B cell (primary cell): ENCODE results near the gene ACADS. TPM values are rescaled to one million over a fixed set of nuclear protein-coding genes. Genes with fewer than 3 reads are reported as not detected.

Experiments used
- ATAC-seq: fragments of 200-7000 bp; cut with Tn5 transposase; one replicate; pipeline ENCODE4 v1.10.0; 2021; ENCODE audit warnings: low read depth, mild to moderate bottlenecking, moderate number of reproducible peaks, moderate library complexity
- CTCF ChIA-PET: fragments of 350-600 bp; sonication (Branson Sonifier 250); formaldehyde crosslinking; loops from one replicate; lab custom pipeline; 2021; ENCODE audit warnings: antibody characterized with exemption, inconsistent platforms; lab: Charles Lee
- POLR2A ChIA-PET: fragments of 350-600 bp; sonication (Branson Sonifier 250); formaldehyde crosslinking; loops from one replicate; lab custom pipeline; 2021; ENCODE audit warnings: antibody characterized with exemption; lab: Charles Lee
- DNase-seq: peaks from one replicate; pipeline ENCODE4 v3.0.0; 2013
- H2AFZ ChIP-seq: 2 replicates; pipeline ENCODE4 v1.6.1; 2012; ENCODE audit warnings: mild to moderate bottlenecking, low read depth, low read length; ENCODE audit not compliant: insufficient read depth, poor library complexity, severe bottlenecking
- H3K27ac ChIP-seq, 2 donors: 1 replicate in 1 of 2; 2 replicates in 1 of 2; pipeline ENCODE4 v1.5.1; 2012 to 2013; ENCODE audit warnings: low read length in 2 of 2, mild to moderate bottlenecking in 2 of 2, moderate library complexity in 1 of 2
- H3K27me3 ChIP-seq, 4 experiments: fragments of 200-600 bp in 1 of 4; sonication (generic) in 1 of 4; replicated peaks in 1 of 4; 1 replicate in 2 of 4; 2 replicates in 2 of 4; pipeline versions ENCODE4 v1.6.1 to v1.7.0; 2013 to 2016; ENCODE audit warnings: low read length in 3 of 4, mild to moderate bottlenecking in 2 of 4, mixed read lengths in 1 of 4, moderate library complexity in 1 of 4; ENCODE audit not compliant: insufficient read depth in 4 of 4, control insufficient read depth in 3 of 4; ENCODE audit errors: control extremely low read depth in 1 of 4
- H3K36me3 ChIP-seq, 2 experiments: replicated peaks in 1 of 2; 1 replicate in 1 of 2; 2 replicates in 1 of 2; pipeline versions ENCODE4 v1.6.1 to v1.7.1; 2013; ENCODE audit warnings: low read length in 1 of 2; ENCODE audit not compliant: insufficient read depth in 2 of 2, control insufficient read depth in 1 of 2; ENCODE audit errors: control extremely low read depth in 1 of 2, extremely low read depth in 1 of 2
- H3K4me1 ChIP-seq, 2 donors: fragments of 200-600 bp in 1 of 2; sonication (generic) in 1 of 2; 1 replicate in 1 of 2; 2 replicates in 1 of 2; pipeline versions ENCODE4 v1.5.1 to v1.6.1; 2013 to 2017; ENCODE audit warnings: low read length in 2 of 2; ENCODE audit not compliant: control insufficient read depth in 2 of 2, insufficient read depth in 2 of 2
- H3K4me2 ChIP-seq: replicated peaks from 2 replicates; pipeline ENCODE3; 2012; ENCODE audit warnings: mild to moderate bottlenecking, low read depth, low read length; ENCODE audit not compliant: poor library complexity, severe bottlenecking
- H3K4me3 ChIP-seq, 5 experiments: fragments of 200-600 bp in 1 of 5; sonication (generic) in 1 of 5; 1 replicate in 3 of 5; 2 replicates in 2 of 5; pipeline versions ENCODE4 v1.5.1 to v1.7.0; 2011 to 2016; ENCODE audit warnings: low read length in 4 of 5, mild to moderate bottlenecking in 4 of 5, low read depth in 2 of 5, control low read depth in 1 of 5, moderate library complexity in 1 of 5; ENCODE audit not compliant: insufficient read depth in 1 of 5; ENCODE audit errors: control extremely low read depth in 1 of 5, extremely low read depth in 1 of 5
- H3K79me2 ChIP-seq: fragments of 200-600 bp; sonication (generic); one replicate; pipeline ENCODE4 v1.6.0; 2016; ENCODE audit warnings: low read length; ENCODE audit not compliant: control insufficient read depth, insufficient read depth
- H3K9ac ChIP-seq: fragments of 200-600 bp; sonication (generic); 2 replicates; pipeline ENCODE4 v1.6.1; 2017; ENCODE audit warnings: mild to moderate bottlenecking, low read length, moderate library complexity
- H3K9me3 ChIP-seq, 3 donors: one replicate each; pipeline versions ENCODE4 v1.6.1 to v1.7.1; 2013; ENCODE audit warnings: low read length in 2 of 3; ENCODE audit not compliant: control insufficient read depth in 2 of 3, insufficient read depth in 1 of 3; ENCODE audit errors: control extremely low read depth in 1 of 3
- H4K20me1 ChIP-seq: 2 replicates; pipeline ENCODE4 v1.6.0; 2012; ENCODE audit warnings: mild to moderate bottlenecking, low read length; ENCODE audit not compliant: insufficient read depth, control insufficient read depth, poor library complexity, severe bottlenecking
- H3K27ac Mint-ChIP-seq: one replicate; pipeline ENCODE4 v1.8.0; 2021; ENCODE audit warnings: mixed read lengths
- H3K27me3 Mint-ChIP-seq: one replicate; pipeline ENCODE4 v1.8.0; 2021; ENCODE audit warnings: mixed read lengths
- H3K4me1 Mint-ChIP-seq: one replicate; pipeline ENCODE4 v1.8.0; 2021; ENCODE audit warnings: mixed read lengths
- H3K4me3 Mint-ChIP-seq: one replicate; pipeline ENCODE4 v1.8.0; 2021; ENCODE audit warnings: mixed read lengths
- H3K9me3 Mint-ChIP-seq: one replicate; pipeline ENCODE4 v1.8.0; 2022; ENCODE audit warnings: mixed read lengths; ENCODE audit not compliant: insufficient read depth
- EZH2 ChIP-seq: IDR thresholded peaks from 2 replicates; pipeline ENCODE4 v1.6.1; 2012; ENCODE audit warnings: borderline replicate concordance, low read depth, mild to moderate bottlenecking, moderate library complexity, low read length; ENCODE audit not compliant: insufficient read depth, poor library complexity, severe bottlenecking
- WGBS: methylation state at CpG from one replicate; pipeline ENCODE4 v1.1.5; 2013; ENCODE audit warnings: missing lambda C conversion rate; ENCODE audit not compliant: insufficient coverage; 5-methylcytosine and 5-hydroxymethylcytosine counted together
- intact Hi-C: fragments of 100-400 bp; cut with micrococcal nuclease; formaldehyde crosslinking; loops from one replicate; pipeline ENCODE4 v1.10.0; 2022
- polyA plus RNA-seq: library from polyadenylated mRNA; depleted of rRNA; stranded (reverse); fragments of >200 nt; gene quantifications from 2 replicates; pipeline ENCODE4 v1.2.3, GENCODE V29; 2012
- total RNA-seq, 2 donors: library from RNA; stranded (reverse); fragments of 120-200 nt in 1 of 2; gene quantifications; 1 replicate in 1 of 2; 2 replicates in 1 of 2; pipeline versions ENCODE4 v1.2.3 to v1.2.4, GENCODE V29; 2013 to 2022
- TF ChIP-seq, protein P1 (sequence below): fragments of 200-600 bp; IDR thresholded peaks from one replicate; pipeline ENCODE4 v1.8.0; 2022; ENCODE audit warnings: antibody characterized with exemption, mild to moderate bottlenecking

ACADS gene
- total and polyA plus RNA-seq, 2 donors (not counting 1 experiment from before 2014, with no cell fraction given), result 6.8 to 10.0 TPM

DNA sequence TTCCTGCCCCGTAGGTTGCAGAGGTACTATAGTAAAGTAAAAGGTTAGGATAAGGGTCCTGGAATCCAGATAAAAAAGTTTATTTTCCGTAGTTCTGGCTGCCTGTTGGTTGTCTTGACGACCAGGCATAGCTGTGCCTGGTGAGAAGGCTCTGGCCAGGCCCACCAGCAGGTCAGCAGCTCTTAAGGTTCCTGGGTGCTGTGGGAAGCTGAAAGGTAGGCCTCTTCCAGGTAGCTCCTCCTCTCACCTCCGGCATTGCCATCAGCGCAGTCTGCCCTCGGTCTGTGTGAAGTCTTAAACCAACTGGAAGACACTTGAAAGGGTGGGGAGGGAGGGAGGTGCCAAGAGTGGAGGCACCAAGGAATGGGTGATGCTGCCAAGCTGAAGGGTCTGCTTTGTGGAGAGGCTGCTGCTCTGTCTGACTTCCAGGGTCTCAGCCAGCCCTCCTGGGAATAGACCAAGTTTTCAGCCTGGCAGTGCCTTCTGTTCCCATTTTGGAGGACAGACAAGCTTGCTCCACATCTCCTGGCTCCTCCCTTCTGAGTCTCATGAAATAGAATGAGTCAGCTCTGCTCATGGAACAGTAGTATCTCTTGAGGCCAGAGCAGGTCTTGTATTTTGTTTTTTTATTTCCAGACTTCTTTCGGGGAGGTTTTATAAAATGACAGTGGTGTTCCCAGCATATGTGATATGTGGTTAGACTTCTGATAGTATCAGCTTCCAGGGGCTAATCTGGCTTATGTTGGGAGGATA is 5.2 kb upstream of the ACADS start:
- Histone ChIP-seq H4K20me1 (peaks cover 44% of the 10 kb centered on the region), H3K79me2 (peaks cover 6% of the 10 kb centered on the region), H3K4me3 (no peak overlapping the region), H3K36me3 (peaks cover 3 to 46% of the 10 kb centered on the region in 2 experiments), H3K27me3 (no peaks in the 10 kb centered on the region), H3K9me3 (no peaks in the 10 kb centered on the region), H2AFZ (no peak overlapping the region), H3K9ac (no peak overlapping the region), H3K4me1 (peaks cover 21 to 23% of the 10 kb centered on the region in 2 donors), H3K27ac (no peak overlapping the region), H3K4me2 (no peak overlapping the region)
- WGBS, result 53% methylated on average over 4 of the region's 7 CpGs
- no peaks in the 10 kb centered on the region for H3K9me3 Mint-ChIP-seq
- DNase-seq (no peak), ATAC-seq (no peak)
- TF ChIP-seq, protein P1, sequence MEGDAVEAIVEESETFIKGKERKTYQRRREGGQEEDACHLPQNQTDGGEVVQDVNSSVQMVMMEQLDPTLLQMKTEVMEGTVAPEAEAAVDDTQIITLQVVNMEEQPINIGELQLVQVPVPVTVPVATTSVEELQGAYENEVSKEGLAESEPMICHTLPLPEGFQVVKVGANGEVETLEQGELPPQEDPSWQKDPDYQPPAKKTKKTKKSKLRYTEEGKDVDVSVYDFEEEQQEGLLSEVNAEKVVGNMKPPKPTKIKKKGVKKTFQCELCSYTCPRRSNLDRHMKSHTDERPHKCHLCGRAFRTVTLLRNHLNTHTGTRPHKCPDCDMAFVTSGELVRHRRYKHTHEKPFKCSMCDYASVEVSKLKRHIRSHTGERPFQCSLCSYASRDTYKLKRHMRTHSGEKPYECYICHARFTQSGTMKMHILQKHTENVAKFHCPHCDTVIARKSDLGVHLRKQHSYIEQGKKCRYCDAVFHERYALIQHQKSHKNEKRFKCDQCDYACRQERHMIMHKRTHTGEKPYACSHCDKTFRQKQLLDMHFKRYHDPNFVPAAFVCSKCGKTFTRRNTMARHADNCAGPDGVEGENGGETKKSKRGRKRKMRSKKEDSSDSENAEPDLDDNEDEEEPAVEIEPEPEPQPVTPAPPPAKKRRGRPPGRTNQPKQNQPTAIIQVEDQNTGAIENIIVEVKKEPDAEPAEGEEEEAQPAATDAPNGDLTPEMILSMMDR, result no peak
- CTCF ChIA-PET, result interaction anchor here (0.8 to 1.8 kb wide), 7 partner anchors 9 to 251 kb away, joined by 3 to 6 read pairs (median 4); no protein-coding TSS in a partner anchor
- POLR2A ChIA-PET, result no interaction called here
- no peak overlapping the region for H3K27ac Mint-ChIP-seq
- no peak overlapping the region for H3K4me3 Mint-ChIP-seq
- H3K4me1 Mint-ChIP-seq, result peaks cover 29% of the 10 kb centered on the region
- intact Hi-C loops, result no loop called here
- H3K27me3 Mint-ChIP-seq, result no peaks in the 10 kb centered on the region

DNA sequence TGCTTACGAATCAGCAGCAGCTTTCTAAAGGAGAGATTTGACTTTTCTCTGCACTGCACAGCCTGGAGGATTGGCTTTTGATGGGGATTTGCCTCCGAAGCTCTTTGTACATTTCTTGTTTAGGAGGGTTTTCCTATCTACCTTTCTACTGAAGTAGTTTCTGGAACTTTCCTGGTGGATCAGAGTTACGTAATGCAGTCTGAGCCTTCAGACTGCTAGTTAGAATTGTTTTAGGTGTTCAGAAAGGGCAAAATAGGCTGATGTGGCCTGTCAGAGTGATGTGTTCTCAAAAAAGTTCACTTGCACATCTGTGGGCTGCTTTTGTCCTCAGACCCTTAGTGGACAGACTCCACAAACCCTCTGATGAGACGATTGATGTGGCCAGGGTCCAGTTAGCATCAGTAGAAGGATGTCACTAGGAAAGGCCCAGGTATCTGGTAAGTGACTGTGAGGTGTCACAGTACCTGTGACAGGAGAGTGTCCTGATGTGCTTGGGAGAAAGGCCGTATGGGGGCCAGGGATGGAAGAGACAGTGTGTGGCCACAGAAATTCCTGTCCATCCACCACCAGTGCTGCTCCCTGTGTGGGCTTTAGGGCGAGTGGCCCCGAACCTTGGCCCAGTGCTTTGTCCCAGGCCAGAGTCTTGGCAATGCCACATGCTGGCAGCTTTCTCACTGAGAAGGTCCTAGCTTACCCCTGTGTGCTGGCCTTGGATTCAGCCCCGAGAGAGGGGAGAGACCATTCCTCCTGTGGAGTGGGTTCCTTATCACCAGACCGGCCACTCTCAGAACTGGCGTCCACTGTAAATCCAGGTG is 4.4 kb upstream of the ACADS start:
- no peak overlapping the region for H2AFZ ChIP-seq
- ATAC-seq (no peak), DNase-seq (no peak)
- no peaks in the 10 kb centered on the region for H3K27me3 Mint-ChIP-seq
- peaks cover 25 to 28% of the 10 kb centered on the region in 2 donors for H3K4me1 ChIP-seq
- WGBS, result 96% methylated on average over 9 of the region's 10 CpGs
- H3K9me3 Mint-ChIP-seq, result no peaks in the 10 kb centered on the region
- no peak overlapping the region for H3K27ac Mint-ChIP-seq
- H3K36me3 ChIP-seq, result peaks cover 3 to 40% of the 10 kb centered on the region in 2 experiments
- no peak overlapping the region for H3K27ac ChIP-seq
- H3K9ac ChIP-seq, result no peak overlapping the region
- intact Hi-C loops, result no loop called here
- H3K4me2 ChIP-seq, result peak overlapping the region; percentile 4
- H3K4me1 Mint-ChIP-seq, result peaks cover 33% of the 10 kb centered on the region
- TF ChIP-seq, protein P1, result no peak
- no peak for TF ChIP-seq EZH2
- H3K9me3 ChIP-seq, result no peaks in the 10 kb centered on the region
- H3K4me3 ChIP-seq, result no peak overlapping the region
- peaks cover 7% of the 10 kb centered on the region for H3K79me2 ChIP-seq
- POLR2A ChIA-PET, result no interaction called here
- H3K27me3 ChIP-seq, result no peaks in the 10 kb centered on the region
- peaks cover 44% of the 10 kb centered on the region for H4K20me1 ChIP-seq
- CTCF ChIA-PET, result interaction anchor here (0.8 to 1.8 kb wide), 7 partner anchors 10 to 250 kb away, joined by 3 to 6 read pairs (median 4); no protein-coding TSS in a partner anchor
- H3K4me3 Mint-ChIP-seq, result no peak overlapping the region
